B cell (primary cell): Measurements from ENCODE around the gene ZNF407. TPM values are rescaled to one million over a fixed set of nuclear protein-coding genes. Genes with fewer than 3 reads are reported as not detected.

Experiments
- ATAC-seq: fragments of 200-7000 bp; cut with Tn5 transposase; one replicate; pipeline ENCODE4 v1.10.0; 2021; ENCODE audit warnings: low read depth, mild to moderate bottlenecking, moderate number of reproducible peaks, moderate library complexity
- CTCF ChIA-PET: fragments of 350-600 bp; sonication (Branson Sonifier 250); formaldehyde crosslinking; loops from one replicate; lab custom pipeline; 2021; ENCODE audit warnings: antibody characterized with exemption, inconsistent platforms; lab: Charles Lee
- POLR2A ChIA-PET: fragments of 350-600 bp; sonication (Branson Sonifier 250); formaldehyde crosslinking; loops from one replicate; lab custom pipeline; 2021; ENCODE audit warnings: antibody characterized with exemption; lab: Charles Lee
- DNase-seq: peaks from one replicate; pipeline ENCODE4 v3.0.0; 2013
- H2AFZ ChIP-seq: 2 replicates; pipeline ENCODE4 v1.6.1; 2012; ENCODE audit warnings: mild to moderate bottlenecking, low read depth, low read length; ENCODE audit not compliant: insufficient read depth, poor library complexity, severe bottlenecking
- H3K27ac ChIP-seq, 2 donors: 1 replicate in 1 of 2; 2 replicates in 1 of 2; pipeline ENCODE4 v1.5.1; 2012 to 2013; ENCODE audit warnings: low read length in 2 of 2, mild to moderate bottlenecking in 2 of 2, moderate library complexity in 1 of 2
- H3K27me3 ChIP-seq, 4 experiments: fragments of 200-600 bp in 1 of 4; sonication (generic) in 1 of 4; replicated peaks in 1 of 4; 1 replicate in 2 of 4; 2 replicates in 2 of 4; pipeline versions ENCODE4 v1.6.1 to v1.7.0; 2013 to 2016; ENCODE audit warnings: low read length in 3 of 4, mild to moderate bottlenecking in 2 of 4, mixed read lengths in 1 of 4, moderate library complexity in 1 of 4; ENCODE audit not compliant: insufficient read depth in 4 of 4, control insufficient read depth in 3 of 4; ENCODE audit errors: control extremely low read depth in 1 of 4
- H3K36me3 ChIP-seq, 2 experiments: replicated peaks in 1 of 2; 1 replicate in 1 of 2; 2 replicates in 1 of 2; pipeline versions ENCODE4 v1.6.1 to v1.7.1; 2013; ENCODE audit warnings: low read length in 1 of 2; ENCODE audit not compliant: insufficient read depth in 2 of 2, control insufficient read depth in 1 of 2; ENCODE audit errors: control extremely low read depth in 1 of 2, extremely low read depth in 1 of 2
- H3K4me1 ChIP-seq, 2 donors: fragments of 200-600 bp in 1 of 2; sonication (generic) in 1 of 2; 1 replicate in 1 of 2; 2 replicates in 1 of 2; pipeline versions ENCODE4 v1.5.1 to v1.6.1; 2013 to 2017; ENCODE audit warnings: low read length in 2 of 2; ENCODE audit not compliant: control insufficient read depth in 2 of 2, insufficient read depth in 2 of 2
- H3K4me2 ChIP-seq: replicated peaks from 2 replicates; pipeline ENCODE3; 2012; ENCODE audit warnings: mild to moderate bottlenecking, low read depth, low read length; ENCODE audit not compliant: poor library complexity, severe bottlenecking
- H3K4me3 ChIP-seq, 5 experiments: fragments of 200-600 bp in 1 of 5; sonication (generic) in 1 of 5; 1 replicate in 3 of 5; 2 replicates in 2 of 5; pipeline versions ENCODE4 v1.5.1 to v1.7.0; 2011 to 2016; ENCODE audit warnings: low read length in 4 of 5, mild to moderate bottlenecking in 4 of 5, low read depth in 2 of 5, control low read depth in 1 of 5, moderate library complexity in 1 of 5; ENCODE audit not compliant: insufficient read depth in 1 of 5; ENCODE audit errors: control extremely low read depth in 1 of 5, extremely low read depth in 1 of 5
- H3K79me2 ChIP-seq: fragments of 200-600 bp; sonication (generic); one replicate; pipeline ENCODE4 v1.6.0; 2016; ENCODE audit warnings: low read length; ENCODE audit not compliant: control insufficient read depth, insufficient read depth
- H3K9ac ChIP-seq: fragments of 200-600 bp; sonication (generic); 2 replicates; pipeline ENCODE4 v1.6.1; 2017; ENCODE audit warnings: mild to moderate bottlenecking, low read length, moderate library complexity
- H3K9me3 ChIP-seq, 3 donors: one replicate each; pipeline versions ENCODE4 v1.6.1 to v1.7.1; 2013; ENCODE audit warnings: low read length in 2 of 3; ENCODE audit not compliant: control insufficient read depth in 2 of 3, insufficient read depth in 1 of 3; ENCODE audit errors: control extremely low read depth in 1 of 3
- H4K20me1 ChIP-seq: 2 replicates; pipeline ENCODE4 v1.6.0; 2012; ENCODE audit warnings: mild to moderate bottlenecking, low read length; ENCODE audit not compliant: insufficient read depth, control insufficient read depth, poor library complexity, severe bottlenecking
- H3K27ac Mint-ChIP-seq: one replicate; pipeline ENCODE4 v1.8.0; 2021; ENCODE audit warnings: mixed read lengths
- H3K27me3 Mint-ChIP-seq: one replicate; pipeline ENCODE4 v1.8.0; 2021; ENCODE audit warnings: mixed read lengths
- H3K4me1 Mint-ChIP-seq: one replicate; pipeline ENCODE4 v1.8.0; 2021; ENCODE audit warnings: mixed read lengths
- H3K4me3 Mint-ChIP-seq: one replicate; pipeline ENCODE4 v1.8.0; 2021; ENCODE audit warnings: mixed read lengths
- H3K9me3 Mint-ChIP-seq: one replicate; pipeline ENCODE4 v1.8.0; 2022; ENCODE audit warnings: mixed read lengths; ENCODE audit not compliant: insufficient read depth
- EZH2 ChIP-seq: IDR thresholded peaks from 2 replicates; pipeline ENCODE4 v1.6.1; 2012; ENCODE audit warnings: borderline replicate concordance, low read depth, mild to moderate bottlenecking, moderate library complexity, low read length; ENCODE audit not compliant: insufficient read depth, poor library complexity, severe bottlenecking
- WGBS: methylation state at CpG from one replicate; pipeline ENCODE4 v1.1.5; 2013; ENCODE audit warnings: missing lambda C conversion rate; ENCODE audit not compliant: insufficient coverage; 5-methylcytosine and 5-hydroxymethylcytosine counted together
- intact Hi-C: fragments of 100-400 bp; cut with micrococcal nuclease; formaldehyde crosslinking; loops from one replicate; pipeline ENCODE4 v1.10.0; 2022
- polyA plus RNA-seq: library from polyadenylated mRNA; depleted of rRNA; stranded (reverse); fragments of >200 nt; gene quantifications from 2 replicates; pipeline ENCODE4 v1.2.3, GENCODE V29; 2012
- total RNA-seq, 2 donors: library from RNA; stranded (reverse); fragments of 120-200 nt in 1 of 2; gene quantifications; 1 replicate in 1 of 2; 2 replicates in 1 of 2; pipeline versions ENCODE4 v1.2.3 to v1.2.4, GENCODE V29; 2013 to 2022
- TF ChIP-seq, protein P1 (sequence below): fragments of 200-600 bp; IDR thresholded peaks from one replicate; pipeline ENCODE4 v1.8.0; 2022; ENCODE audit warnings: antibody characterized with exemption, mild to moderate bottlenecking

ZNF407 gene
- total and polyA plus RNA-seq, 2 donors (not counting 1 experiment from before 2014, with no cell fraction given) = 4.5 to 37.1 TPM

- H3K9me3 ChIP-seq = no peaks in the 10 kb centered on the region
- H3K4me2 ChIP-seq = no peak overlapping the region
- no peak for DNase-seq
- Mint-ChIP-seq H3K9me3 (no peaks in the 10 kb centered on the region), H3K27ac (no peak overlapping the region), H3K4me1 (no peaks in the 10 kb centered on the region), H3K4me3 (no peak overlapping the region), H3K27me3 (no peaks in the 10 kb centered on the region)
- no peak overlapping the region for H3K27ac ChIP-seq
- H2AFZ ChIP-seq = no peak overlapping the region
- ChIA-PET CTCF (no interaction called here), POLR2A (no interaction called here)
- H4K20me1 ChIP-seq = no peaks in the 10 kb centered on the region
- ATAC-seq = no peak
- WGBS = no CpG with 5 or more reads among the region's 1 CpG
- no peak overlapping the region for H3K4me3 ChIP-seq
- H3K36me3 ChIP-seq = no peaks in the 10 kb centered on the region
- TF ChIP-seq, protein P1, sequence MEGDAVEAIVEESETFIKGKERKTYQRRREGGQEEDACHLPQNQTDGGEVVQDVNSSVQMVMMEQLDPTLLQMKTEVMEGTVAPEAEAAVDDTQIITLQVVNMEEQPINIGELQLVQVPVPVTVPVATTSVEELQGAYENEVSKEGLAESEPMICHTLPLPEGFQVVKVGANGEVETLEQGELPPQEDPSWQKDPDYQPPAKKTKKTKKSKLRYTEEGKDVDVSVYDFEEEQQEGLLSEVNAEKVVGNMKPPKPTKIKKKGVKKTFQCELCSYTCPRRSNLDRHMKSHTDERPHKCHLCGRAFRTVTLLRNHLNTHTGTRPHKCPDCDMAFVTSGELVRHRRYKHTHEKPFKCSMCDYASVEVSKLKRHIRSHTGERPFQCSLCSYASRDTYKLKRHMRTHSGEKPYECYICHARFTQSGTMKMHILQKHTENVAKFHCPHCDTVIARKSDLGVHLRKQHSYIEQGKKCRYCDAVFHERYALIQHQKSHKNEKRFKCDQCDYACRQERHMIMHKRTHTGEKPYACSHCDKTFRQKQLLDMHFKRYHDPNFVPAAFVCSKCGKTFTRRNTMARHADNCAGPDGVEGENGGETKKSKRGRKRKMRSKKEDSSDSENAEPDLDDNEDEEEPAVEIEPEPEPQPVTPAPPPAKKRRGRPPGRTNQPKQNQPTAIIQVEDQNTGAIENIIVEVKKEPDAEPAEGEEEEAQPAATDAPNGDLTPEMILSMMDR = no peak
- no peak for TF ChIP-seq EZH2
- no peak overlapping the region for H3K9ac ChIP-seq
- intact Hi-C loops = no loop called here
- H3K27me3 ChIP-seq = no peaks in the 10 kb centered on the region
- H3K4me1 ChIP-seq = no peaks in the 10 kb centered on the region
- no peaks in the 10 kb centered on the region for H3K79me2 ChIP-seq
Measured at GRCh38 chr18:74930616-74931015, 332.9 kb downstream of the ZNF407 start.

GRCh38 chr18:74933930-74934329 is 336.3 kb downstream of the ZNF407 start:
- intact Hi-C loops = no loop called here
- Mint-ChIP-seq H3K4me1 (no peaks in the 10 kb centered on the region), H3K4me3 (no peak overlapping the region), H3K27ac (no peak overlapping the region), H3K9me3 (no peaks in the 10 kb centered on the region), H3K27me3 (no peaks in the 10 kb centered on the region)
- Histone ChIP-seq H3K9me3 (no peaks in the 10 kb centered on the region), H3K27me3 (no peaks in the 10 kb centered on the region), H3K4me3 (no peak overlapping the region), H3K4me2 (no peak overlapping the region), H3K4me1 (no peaks in the 10 kb centered on the region), H2AFZ (no peak overlapping the region), H4K20me1 (no peaks in the 10 kb centered on the region), H3K27ac (no peak overlapping the region), H3K9ac (no peak overlapping the region), H3K79me2 (no peaks in the 10 kb centered on the region), H3K36me3 (no peaks in the 10 kb centered on the region)
- CTCF ChIA-PET = no interaction called here
- POLR2A ChIA-PET = no interaction called here
- WGBS = 57% methylated on average over 1 of the region's 4 CpGs
- ATAC-seq (no peak), DNase-seq (no peak)
- TF ChIP-seq EZH2 = no peak
- TF ChIP-seq, protein P1 = no peak
